HEK293 (cell line): ENCODE measurements around the gene ESPNL.

Experiments
- CTCF ChIA-PET: fragments of 350-600 bp; formaldehyde crosslinking; extraction: SDS; loops from one replicate; lab custom pipeline; 2021; ENCODE audit warnings: antibody characterized with exemption; lab: Yijun Ruan, JAX
- POLR2A ChIA-PET: fragments of 300-600 bp; formaldehyde crosslinking; extraction: SDS; loops from one replicate; lab custom pipeline; 2020; ENCODE audit warnings: antibody characterized with exemption, inconsistent platforms; lab: Yijun Ruan, JAX
- H3K27ac ChIP-seq: fragments of 200-500 bp; sonication (Bioruptor generic); 2 replicates; pipeline ENCODE4 v1.5.1; 2014; ENCODE audit warnings: low read depth, low read length, control low read depth, inconsistent platforms; ENCODE audit errors: extremely low read depth
- H3K36me3 ChIP-seq, 2 experiments: fragments of 200-500 bp in 1 of 2; sonication (Bioruptor generic) in 1 of 2; 1 replicate in 1 of 2; 2 replicates in 1 of 2; pipeline ENCODE4 v1.5.1; 2014 to 2017; ENCODE audit warnings: inconsistent platforms in 2 of 2, low read length in 2 of 2; ENCODE audit not compliant: control insufficient read depth in 2 of 2, insufficient read depth in 1 of 2
- H3K4me1 ChIP-seq: fragments of 200-500 bp; sonication (Bioruptor generic); 2 replicates; pipeline ENCODE4 v1.5.1; 2014; ENCODE audit warnings: mild to moderate bottlenecking, low read length, inconsistent platforms; ENCODE audit not compliant: control insufficient read depth, insufficient read depth
- H3K4me3 ChIP-seq: 2 replicates; pipeline ENCODE4 v1.5.1; 2011; ENCODE audit warnings: low read depth, mild to moderate bottlenecking, control low read depth, low read length, moderate library complexity
- H3K9me3 ChIP-seq: fragments of 200-500 bp; sonication (Bioruptor generic); 2 replicates; pipeline ENCODE4 v1.5.1; 2014; ENCODE audit warnings: low read depth, low read length, inconsistent platforms; ENCODE audit not compliant: control insufficient read depth, insufficient read depth
- GLIS1 ChIP-seq: fragments of 450-650 bp; formaldehyde crosslinking; IDR thresholded peaks from 2 replicates; pipeline ENCODE4 v1.5.1; 2016; ENCODE audit warnings: missing biosample characterization, missing genetic modification characterization
- HIC1 ChIP-seq: fragments of 450-650 bp; formaldehyde crosslinking; IDR thresholded peaks from 2 replicates; pipeline ENCODE4 v1.5.1; 2016; ENCODE audit warnings: missing biosample characterization, missing genetic modification characterization
- KLF8 ChIP-seq: fragments of 450-650 bp; formaldehyde crosslinking; IDR thresholded peaks from 2 replicates; pipeline ENCODE4 v1.5.1; 2016; ENCODE audit warnings: missing biosample characterization, missing genetic modification characterization
- OSR2 ChIP-seq: fragments of 450-650 bp; formaldehyde crosslinking; IDR thresholded peaks from 2 replicates; pipeline ENCODE4 v1.5.1; 2016; ENCODE audit warnings: missing biosample characterization, missing genetic modification characterization
- PRDM1 ChIP-seq: fragments of 450-650 bp; formaldehyde crosslinking; IDR thresholded peaks from 2 replicates; pipeline ENCODE4; 2016; ENCODE audit warnings: missing biosample characterization, missing genetic modification characterization
- SALL2 ChIP-seq: fragments of 450-650 bp; formaldehyde crosslinking; IDR thresholded peaks from 2 replicates; pipeline ENCODE4 v1.5.0; 2017; ENCODE audit warnings: missing biosample characterization, mild to moderate bottlenecking, missing genetic modification characterization, borderline replicate concordance
- SP2 ChIP-seq: fragments of 450-650 bp; formaldehyde crosslinking; IDR thresholded peaks from 2 replicates; pipeline ENCODE4 v1.5.1; 2016; ENCODE audit warnings: missing biosample characterization, missing genetic modification characterization
- ZBTB10 ChIP-seq: fragments of 450-650 bp; formaldehyde crosslinking; IDR thresholded peaks from 2 replicates; pipeline ENCODE4 v1.5.1; 2016; ENCODE audit warnings: missing biosample characterization, missing genetic modification characterization
- ZEB2 ChIP-seq: fragments of 450-650 bp; formaldehyde crosslinking; IDR thresholded peaks from 2 replicates; pipeline ENCODE4 v1.5.1; 2016; ENCODE audit warnings: missing biosample characterization, missing genetic modification characterization
- ZNF133 ChIP-seq: fragments of 450-650 bp; formaldehyde crosslinking; IDR thresholded peaks from 2 replicates; pipeline ENCODE4 v1.5.1; 2016; ENCODE audit warnings: missing biosample characterization, missing genetic modification characterization
- ZNF140 ChIP-seq: fragments of 450-650 bp; formaldehyde crosslinking; IDR thresholded peaks from 2 replicates; pipeline ENCODE4 v1.5.1; 2016; ENCODE audit warnings: missing biosample characterization, missing genetic modification characterization
- ZNF175 ChIP-seq: fragments of 450-650 bp; formaldehyde crosslinking; IDR thresholded peaks from 2 replicates; pipeline ENCODE4 v1.5.1; 2016; ENCODE audit warnings: missing biosample characterization, missing genetic modification characterization
- ZNF248 ChIP-seq: fragments of 450-650 bp; formaldehyde crosslinking; IDR thresholded peaks from 2 replicates; pipeline ENCODE4 v1.5.1; 2017; ENCODE audit warnings: missing biosample characterization, missing genetic modification characterization
- ZNF26 ChIP-seq: fragments of 450-650 bp; formaldehyde crosslinking; IDR thresholded peaks from 2 replicates; pipeline ENCODE4 v1.5.1; 2016; ENCODE audit warnings: missing biosample characterization, missing genetic modification characterization
- ZNF292 ChIP-seq: fragments of 450-650 bp; formaldehyde crosslinking; IDR thresholded peaks from 2 replicates; pipeline ENCODE4 v1.5.1; 2016; ENCODE audit warnings: low read depth, missing biosample characterization, missing genetic modification characterization, borderline replicate concordance
- ZNF311 ChIP-seq: fragments of 450-650 bp; formaldehyde crosslinking; IDR thresholded peaks from 2 replicates; pipeline ENCODE4 v1.5.1; 2017; ENCODE audit warnings: missing biosample characterization, missing genetic modification characterization, borderline replicate concordance
- ZNF335 ChIP-seq: fragments of 450-650 bp; formaldehyde crosslinking; conservative IDR thresholded peaks from 2 replicates; pipeline ENCODE4 v1.5.1; 2016; ENCODE audit warnings: missing biosample characterization, missing genetic modification characterization
- ZNF341 ChIP-seq: fragments of 450-650 bp; formaldehyde crosslinking; IDR thresholded peaks from 2 replicates; pipeline ENCODE4; 2016; ENCODE audit warnings: low read depth, missing biosample characterization, missing genetic modification characterization
- ZNF391 ChIP-seq: fragments of 450-650 bp; formaldehyde crosslinking; IDR thresholded peaks from 2 replicates; pipeline ENCODE4 v1.5.1; 2016; ENCODE audit warnings: low read depth, missing biosample characterization, missing genetic modification characterization, borderline replicate concordance
- ZNF488 ChIP-seq: fragments of 450-650 bp; formaldehyde crosslinking; IDR thresholded peaks from 2 replicates; pipeline ENCODE4 v1.5.1; 2016; ENCODE audit warnings: missing biosample characterization, missing genetic modification characterization
- ZSCAN30 ChIP-seq: fragments of 450-650 bp; IDR thresholded peaks from 2 replicates; pipeline ENCODE4 v1.5.1; 2018; ENCODE audit warnings: missing biosample characterization, mild to moderate bottlenecking, missing genetic modification characterization, moderate library complexity
- ZXDB ChIP-seq: fragments of 450-650 bp; formaldehyde crosslinking; IDR thresholded peaks from 2 replicates; pipeline ENCODE4 v1.5.1; 2016; ENCODE audit warnings: missing biosample characterization, missing genetic modification characterization

The ESPNL gene

GRCh38 chr2:238174291-238174690 lies 74.2 kb downstream of the ESPNL start:
- CTCF ChIA-PET, result interaction anchor here (0.6 to 0.7 kb wide), 2 partner anchors 88 to 90 kb away, joined by 3 to 5 read pairs; no protein-coding TSS in a partner anchor
- Histone ChIP-seq H3K36me3 (peaks cover 26 to 94% of the 10 kb centered on the region in 2 experiments), H3K4me3 (no peak overlapping the region), H3K9me3 (no peaks in the 10 kb centered on the region), H3K27ac (no peak overlapping the region), H3K4me1 (0 out of 2 replicates have a peak, but pooled peaks cover 8% of the 10 kb centered on the region)
- POLR2A ChIA-PET, result interaction anchor here (0.8 kb wide), 1 partner anchor 65 kb away, joined by 3 read pairs; the partner anchor contains the start of gene HES6
- no peak for TF ChIP-seq PRDM1 (tag by site-specific recombination)
- TF ChIP-seq GLIS1 (tag by site-specific recombination), result no peak
- no peak for TF ChIP-seq HIC1
- TF ChIP-seq SP2 (tag by site-specific recombination), result no peak
- TF ChIP-seq ZNF140 (tag by site-specific recombination), result no peak
- TF ChIP-seq ZBTB10 (tag by site-specific recombination), result no peak
- no peak for TF ChIP-seq ZNF341
- TF ChIP-seq ZNF175, result no peak

GRCh38 chr2:238174701-238175100 lies 74.6 kb downstream of the ESPNL start:
- Histone ChIP-seq H3K9me3 (no peaks in the 10 kb centered on the region), H3K4me1 (0 out of 2 replicates have a peak, but pooled peaks cover 4% of the 10 kb centered on the region), H3K27ac (no peak overlapping the region)
- POLR2A ChIA-PET, result interaction anchor here (0.8 kb wide), 1 partner anchor 65 kb away, joined by 3 read pairs; the partner anchor contains the start of gene HES6
- peak; percentile 72 for TF ChIP-seq OSR2 (tag by site-specific recombination)
- no peak for TF ChIP-seq ZSCAN30
- TF ChIP-seq ZNF335 (tag by site-specific recombination), result no peak
- TF ChIP-seq, all 188 proteins: peak for 1
- Histone ChIP-seq H3K36me3 (peaks cover 27 to 94% of the 10 kb centered on the region in 2 experiments), H3K4me3 (no peak overlapping the region)
- CTCF ChIA-PET, result interaction anchor here (0.6 to 0.7 kb wide), 2 partner anchors 89 to 90 kb away, joined by 3 to 5 read pairs; no protein-coding TSS in a partner anchor

- Histone ChIP-seq H3K4me1 (no peaks in the 10 kb centered on the region), H3K9me3 (no peaks in the 10 kb centered on the region), H3K36me3 (peaks cover 36 to 97% of the 10 kb centered on the region in 2 experiments), H3K27ac (no peak overlapping the region), H3K4me3 (no peak overlapping the region)
- ChIA-PET CTCF (interaction anchor here (0.6 to 1.6 kb wide), 3 partner anchors 19 to 117 kb away, joined by 3 to 5 read pairs (median 4); no protein-coding TSS in a partner anchor), POLR2A (interaction anchor here (0.7 to 1.2 kb wide), 2 partner anchors 14 to 26 kb away, joined by 3 to 6 read pairs; no protein-coding TSS in a partner anchor)
- TF ChIP-seq ZNF341, result no peak
- no peak for TF ChIP-seq ZSCAN30
- no peak for TF ChIP-seq ZNF488
- no peak for TF ChIP-seq ZNF391
- no peak for TF ChIP-seq ZNF26 (tag by site-specific recombination)
- no peak for TF ChIP-seq ZEB2 (tag by site-specific recombination)
- no peak for TF ChIP-seq GLIS1 (tag by site-specific recombination)
- TF ChIP-seq ZNF248 (tag by site-specific recombination), result no peak
- no peak for TF ChIP-seq SALL2
- no peak for TF ChIP-seq ZNF292
- no peak for TF ChIP-seq KLF8 (tag by site-specific recombination)
- TF ChIP-seq ZXDB, result no peak
- no peak for TF ChIP-seq ZNF311 (tag by site-specific recombination)
- TF ChIP-seq ZNF133 (tag by site-specific recombination), result no peak
These were observed 76.5 kb downstream of the ESPNL start for GRCh38 chr2:238176613-238177012.
